ENCODE data around the gene KCNJ10.

- TF ChIP-seq, protein P1, sequence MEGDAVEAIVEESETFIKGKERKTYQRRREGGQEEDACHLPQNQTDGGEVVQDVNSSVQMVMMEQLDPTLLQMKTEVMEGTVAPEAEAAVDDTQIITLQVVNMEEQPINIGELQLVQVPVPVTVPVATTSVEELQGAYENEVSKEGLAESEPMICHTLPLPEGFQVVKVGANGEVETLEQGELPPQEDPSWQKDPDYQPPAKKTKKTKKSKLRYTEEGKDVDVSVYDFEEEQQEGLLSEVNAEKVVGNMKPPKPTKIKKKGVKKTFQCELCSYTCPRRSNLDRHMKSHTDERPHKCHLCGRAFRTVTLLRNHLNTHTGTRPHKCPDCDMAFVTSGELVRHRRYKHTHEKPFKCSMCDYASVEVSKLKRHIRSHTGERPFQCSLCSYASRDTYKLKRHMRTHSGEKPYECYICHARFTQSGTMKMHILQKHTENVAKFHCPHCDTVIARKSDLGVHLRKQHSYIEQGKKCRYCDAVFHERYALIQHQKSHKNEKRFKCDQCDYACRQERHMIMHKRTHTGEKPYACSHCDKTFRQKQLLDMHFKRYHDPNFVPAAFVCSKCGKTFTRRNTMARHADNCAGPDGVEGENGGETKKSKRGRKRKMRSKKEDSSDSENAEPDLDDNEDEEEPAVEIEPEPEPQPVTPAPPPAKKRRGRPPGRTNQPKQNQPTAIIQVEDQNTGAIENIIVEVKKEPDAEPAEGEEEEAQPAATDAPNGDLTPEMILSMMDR (IDR thresholded peaks at IDR 0.05; ENCODE audit: insufficient read depth, low read length, poor library complexity, severe bottlenecking), result no peak
- TF ChIP-seq EZH2phosphoT487 (conservative IDR thresholded peaks at IDR 0.05; ENCODE audit: low read length), result no peak
Observed at GRCh38 chr1:160093624-160094290, 23.8 kb upstream of the KCNJ10 start.
